IMR-90 (cell line): ENCODE measurements around the gene CNNM2.

Experiments
- CTCF ChIP-seq: conservative IDR thresholded peaks from 2 replicates; pipeline ENCODE4 v1.5.1; 2012; ENCODE audit warnings: mild to moderate bottlenecking, low read depth, low read length, improper control_type of control experiment
- MAZ ChIP-seq: IDR thresholded peaks from 2 replicates; pipeline ENCODE4 v1.6.1; 2012; ENCODE audit warnings: low read depth, mild to moderate bottlenecking, low read length, improper control_type of control experiment, moderate library complexity, borderline replicate concordance
- MXI1 ChIP-seq: IDR thresholded peaks from 2 replicates; pipeline ENCODE4 v1.6.1; 2012; ENCODE audit warnings: low read depth, mild to moderate bottlenecking, low read length, moderate library complexity, borderline replicate concordance
- POLR2A ChIP-seq: IDR thresholded peaks from 2 replicates; pipeline ENCODE4 v1.6.1; 2012; ENCODE audit warnings: mild to moderate bottlenecking, low read depth, low read length
- RAD21 ChIP-seq: IDR thresholded peaks from 2 replicates; pipeline ENCODE4 v1.6.1; 2012; ENCODE audit warnings: low read length, improper control_type of control experiment
- RCOR1 ChIP-seq: IDR thresholded peaks from 2 replicates; pipeline ENCODE4 v1.6.1; 2012; ENCODE audit warnings: mild to moderate bottlenecking, low read length, improper control_type of control experiment; ENCODE audit not compliant: insufficient replicate concordance
- RFX5 ChIP-seq: IDR thresholded peaks from 2 replicates; pipeline ENCODE4 v1.8.0; 2012; ENCODE audit warnings: low read depth, mild to moderate bottlenecking, low read length, moderate library complexity
- SMC3 ChIP-seq: fragments of 150-350 bp; IDR thresholded peaks from 2 replicates; pipeline ENCODE4 v1.6.1; 2016; ENCODE audit warnings: low read depth, mild to moderate bottlenecking, antibody characterized with exemption, low read length, moderate library complexity

DNA sequence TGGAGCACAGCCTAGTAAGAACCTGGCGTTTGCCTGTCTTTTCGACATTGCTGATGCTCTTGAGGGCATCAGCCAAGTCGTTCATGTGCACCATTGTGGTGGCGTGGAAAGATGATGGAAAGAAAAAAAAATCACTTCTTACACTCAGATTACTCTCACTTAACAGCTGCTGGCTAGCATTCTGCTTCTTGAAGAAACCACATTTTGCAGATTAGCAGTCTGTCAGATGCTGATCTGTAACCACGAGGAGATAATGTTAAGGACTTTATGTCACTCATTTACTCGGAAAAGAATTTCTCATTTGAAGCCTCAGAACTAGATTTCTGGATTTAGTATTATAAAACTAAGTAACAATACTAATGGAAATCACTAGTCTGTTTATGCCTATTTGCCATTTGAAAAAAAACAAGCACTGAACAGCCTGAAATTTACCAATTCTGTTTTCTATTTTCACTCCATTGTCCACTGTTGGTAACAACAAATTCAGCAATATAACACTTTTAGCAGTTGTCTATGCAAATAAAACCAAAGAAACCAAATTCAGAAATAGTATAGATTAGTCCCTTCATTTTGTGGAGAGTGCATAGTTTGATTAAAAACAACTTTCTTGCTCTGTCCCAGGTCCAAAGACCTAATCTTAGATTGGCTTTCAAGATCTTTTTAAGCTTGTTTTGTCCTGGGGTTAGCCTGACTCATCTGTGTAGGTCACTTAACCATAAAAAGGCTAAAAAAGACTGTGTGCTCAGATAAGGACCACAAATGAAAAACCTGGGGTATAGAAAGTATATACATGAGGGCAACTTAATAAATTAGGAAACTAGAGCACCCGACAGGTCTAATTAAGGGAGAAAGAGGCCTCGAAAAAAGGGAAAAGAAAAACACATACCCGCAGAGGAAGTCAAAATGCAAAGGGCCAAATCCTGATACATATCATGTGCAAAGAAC lies 207.5 kb downstream of the CNNM2 start:
- TF ChIP-seq MAZ = no peak
- no peak for TF ChIP-seq CTCF
- no peak for TF ChIP-seq RAD21
- TF ChIP-seq RFX5 = no peak
- no peak for TF ChIP-seq RCOR1
- no peak for TF ChIP-seq POLR2A
- TF ChIP-seq MXI1 = no peak
- no peak for TF ChIP-seq SMC3
